ENCODE data around the gene CFAP73.
"Not testable (repeated sequence)": the region's sequence is repeated elsewhere in the genome, so short reads cannot be mapped to it uniquely, and the experiment has no call there.

The CFAP73 gene

DNA sequence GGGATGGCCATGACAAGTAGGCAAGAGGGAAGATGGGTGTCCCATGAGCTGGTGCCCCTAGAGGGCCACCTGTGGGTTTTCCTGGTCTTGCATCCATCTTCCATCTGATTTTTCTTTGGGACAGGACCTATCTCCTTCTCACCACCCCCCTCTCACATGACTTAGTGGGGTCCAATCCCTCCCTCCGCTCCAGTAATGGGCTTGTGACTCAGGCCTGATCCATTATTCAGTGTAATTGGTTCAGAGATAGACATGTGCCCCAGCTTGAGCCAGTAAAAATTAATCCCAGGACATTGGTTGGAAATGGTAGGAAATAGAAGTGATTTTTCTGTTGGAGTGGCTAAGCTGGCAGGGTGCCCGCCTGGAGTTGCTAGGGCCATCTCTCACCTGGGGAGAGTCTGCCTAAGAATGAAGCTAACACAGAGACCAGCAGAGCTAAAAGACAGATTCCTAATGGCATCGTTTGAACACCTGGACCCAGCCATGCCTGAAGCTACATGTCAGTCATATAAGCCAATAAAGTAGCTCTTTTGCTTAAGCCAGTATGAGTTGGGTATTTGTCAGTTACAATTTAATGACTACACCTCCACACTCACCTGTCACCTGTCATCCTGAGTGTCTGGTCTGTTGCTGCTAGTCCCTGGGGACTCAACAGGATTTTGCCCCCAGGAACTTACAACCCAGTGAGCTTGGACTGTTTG is 28.7 kb upstream of the CFAP73 start:
- DNase-seq: no peak

DNA sequence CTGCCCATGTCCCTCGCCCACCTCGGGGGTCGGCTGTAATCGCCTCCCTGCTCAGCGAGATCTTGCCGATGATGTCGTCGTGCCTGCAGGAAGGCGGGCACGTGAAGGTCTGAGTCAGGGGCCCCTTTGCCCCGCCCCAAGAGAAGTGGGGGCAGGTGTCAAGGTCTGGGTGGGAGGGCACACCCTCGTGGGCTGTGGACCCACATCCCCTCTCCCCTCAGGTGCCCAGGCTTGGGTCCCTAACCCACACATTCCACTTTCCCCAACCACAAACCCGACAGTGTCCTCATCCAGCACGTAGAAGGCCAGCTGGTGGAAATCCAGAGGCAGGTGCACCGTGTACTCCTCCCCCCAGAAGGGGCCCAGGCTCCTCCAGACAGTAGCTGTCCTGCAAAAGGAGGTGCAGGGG is 21.7 kb upstream of the CFAP73 start:
- no peak for DNase-seq

DNA sequence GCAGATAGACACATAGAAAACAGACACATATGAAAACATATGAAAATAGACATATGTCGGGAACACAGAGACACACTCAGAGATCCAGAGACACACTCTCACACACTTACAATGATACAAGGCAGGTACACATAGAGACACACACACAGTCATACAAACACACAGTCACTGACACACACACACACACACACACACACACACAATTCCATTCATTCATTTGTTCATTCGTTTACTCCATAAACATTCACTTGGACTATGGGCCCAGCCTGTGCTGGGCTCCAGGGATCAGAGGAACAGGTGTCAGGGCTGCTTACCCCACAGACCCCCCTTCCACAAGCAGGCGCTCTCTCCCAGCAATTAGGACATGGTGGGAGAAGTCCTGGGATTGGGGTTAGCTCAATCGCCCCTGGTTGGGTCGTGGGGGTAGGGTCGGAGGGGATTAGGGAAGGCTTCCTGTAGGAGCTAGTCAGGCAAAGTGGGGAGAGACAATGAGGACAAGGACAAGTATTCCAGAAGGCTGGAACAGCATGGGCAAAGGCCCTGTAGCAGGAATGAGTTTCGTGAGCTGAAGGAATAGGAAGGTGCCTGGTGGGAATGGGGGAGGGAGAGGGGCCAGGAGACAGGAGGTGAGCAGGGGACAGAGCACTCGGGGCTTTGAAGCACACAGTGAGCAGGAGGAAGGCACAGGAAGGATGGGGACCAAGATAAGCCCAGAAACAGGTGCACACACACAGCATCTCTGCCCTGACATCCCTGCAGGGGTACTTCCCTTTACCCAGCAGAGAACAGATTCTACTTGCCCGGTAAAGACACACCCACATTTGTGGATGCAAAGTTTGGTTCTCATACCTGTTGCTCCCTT is 20.5 kb upstream of the CFAP73 start:
- no peak for DNase-seq

DNA sequence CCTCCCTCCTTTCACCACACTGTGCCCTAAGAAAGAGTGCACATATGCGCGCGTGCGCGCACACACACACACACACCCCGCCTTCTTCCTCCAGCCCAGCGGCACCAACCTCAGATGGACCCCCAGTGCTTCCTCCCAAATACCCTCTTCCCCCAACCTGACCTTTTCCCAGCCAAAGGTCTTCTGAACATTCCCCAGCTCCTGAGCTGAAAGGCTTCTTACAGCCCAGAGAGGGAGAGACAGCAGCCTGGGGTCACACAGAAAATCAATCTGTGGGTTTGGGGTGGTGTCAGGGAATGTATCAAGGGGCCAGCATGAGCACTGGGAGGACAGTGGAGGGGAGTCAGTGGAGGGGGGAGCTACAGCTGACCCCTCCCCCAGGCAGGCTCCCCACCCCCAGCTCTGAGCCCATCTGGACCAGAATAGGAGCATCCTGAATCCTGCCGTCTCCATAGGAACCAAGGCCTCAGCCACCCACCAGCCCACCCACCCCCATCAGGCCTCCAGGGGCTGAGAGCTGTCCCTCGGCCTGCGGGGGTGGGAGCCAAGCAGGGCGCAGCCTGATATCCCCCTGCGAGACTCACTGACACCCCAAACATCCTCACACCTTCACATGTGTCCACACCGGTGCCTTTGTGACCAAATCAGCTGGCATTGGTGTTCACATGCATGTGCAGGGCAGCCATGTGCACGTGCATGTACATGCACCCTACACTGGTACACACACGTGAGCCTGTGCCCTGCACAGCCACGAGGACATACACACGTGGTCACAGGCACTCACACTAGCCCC is 19.7 kb upstream of the CFAP73 start:
- DNase-seq: no peak

DNA sequence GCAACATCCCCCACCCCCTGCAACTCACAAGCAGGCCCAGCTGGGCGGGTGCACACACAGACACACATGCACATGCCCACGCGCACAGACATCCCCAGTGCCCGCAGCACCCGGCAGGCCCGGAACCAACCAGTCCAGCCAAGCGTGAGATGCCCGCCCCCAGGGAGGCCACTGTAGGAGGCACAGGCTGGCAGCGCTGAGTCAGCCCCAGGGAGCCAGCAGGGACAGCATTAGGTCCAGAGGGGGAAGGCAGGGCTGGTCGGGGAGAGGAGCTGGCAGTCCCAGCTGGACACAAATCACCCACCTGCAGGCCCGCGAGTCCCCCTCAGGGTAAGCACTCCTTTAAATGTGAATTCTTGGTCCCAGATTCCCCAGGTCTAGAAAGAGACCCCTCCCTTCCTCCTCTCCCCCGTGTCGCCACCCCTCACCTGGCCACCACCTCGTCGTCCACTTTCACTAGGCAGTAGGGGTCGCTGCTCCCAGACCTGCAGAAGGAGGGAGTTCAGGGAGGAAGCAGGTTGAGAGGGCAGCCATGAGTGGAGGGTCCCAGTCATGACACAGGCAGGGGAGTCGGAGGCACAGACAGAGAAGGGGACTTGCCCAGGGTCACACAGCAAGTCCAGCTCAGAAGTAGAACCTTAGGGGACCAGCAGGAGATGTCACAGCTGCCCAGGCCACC is 18.9 kb upstream of the CFAP73 start:
- peak; percentile 36 for DNase-seq

DNA sequence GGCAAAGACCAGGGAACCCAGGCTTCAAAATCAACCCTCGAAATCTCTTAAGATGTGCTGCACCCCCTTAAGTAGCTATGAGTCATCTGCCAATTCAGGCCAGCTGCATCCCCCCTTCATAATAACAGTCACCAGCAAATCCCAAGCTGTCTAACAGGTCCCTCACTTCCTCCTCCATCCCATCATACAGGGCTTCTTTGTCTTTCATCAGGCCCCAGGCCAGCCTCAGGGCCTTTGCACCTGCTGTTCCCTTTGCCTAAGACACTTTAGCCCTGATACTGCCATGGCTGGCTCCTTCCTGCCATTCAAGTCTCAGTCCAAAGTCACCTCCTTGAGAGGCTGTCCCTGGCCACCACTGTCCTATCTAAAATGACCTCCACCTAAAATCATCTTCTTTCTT is 18.0 kb upstream of the CFAP73 start:
- no peak for DNase-seq

DNA sequence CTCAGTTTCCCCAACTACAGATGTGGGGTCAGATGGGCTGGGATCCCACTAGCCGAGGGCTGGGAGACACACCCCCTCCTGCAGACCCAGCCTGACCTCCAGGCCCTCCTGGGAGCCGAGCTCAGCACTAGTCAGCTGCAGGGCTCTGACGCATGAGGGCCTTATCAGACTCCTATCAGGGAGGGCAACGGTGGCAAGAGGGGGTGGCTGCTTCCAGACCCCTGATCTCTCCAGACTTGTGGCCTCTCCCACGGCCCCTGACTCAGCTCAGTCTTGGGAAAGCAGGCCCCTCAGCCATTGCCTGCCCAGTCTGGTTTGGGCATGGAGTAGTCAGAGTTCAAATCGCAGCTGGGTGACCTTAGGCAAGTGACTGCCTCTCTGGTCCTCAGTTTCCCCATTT is 16.5 kb upstream of the CFAP73 start:
- DNase-seq: no peak

DNA sequence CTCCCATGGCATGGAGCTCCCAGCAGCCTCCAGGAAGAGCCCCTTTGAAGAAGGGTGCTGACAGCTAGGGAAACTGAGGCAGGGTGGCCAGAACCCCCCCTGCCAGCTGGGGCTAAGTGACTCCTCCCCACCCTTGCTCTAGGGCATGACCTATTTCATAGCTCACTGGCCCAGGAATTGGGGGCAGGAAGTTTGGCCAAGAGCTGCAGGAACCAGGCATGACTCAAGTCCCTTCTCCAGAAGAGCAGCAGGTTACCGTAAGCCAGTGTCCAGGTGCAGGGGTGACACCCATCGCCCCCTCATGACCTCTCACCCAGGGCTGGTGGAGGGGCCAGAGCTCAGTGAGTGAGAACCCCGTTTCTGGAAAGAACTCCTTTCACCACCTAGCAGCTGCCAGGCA is 15.9 kb upstream of the CFAP73 start:
- no peak for DNase-seq

DNA sequence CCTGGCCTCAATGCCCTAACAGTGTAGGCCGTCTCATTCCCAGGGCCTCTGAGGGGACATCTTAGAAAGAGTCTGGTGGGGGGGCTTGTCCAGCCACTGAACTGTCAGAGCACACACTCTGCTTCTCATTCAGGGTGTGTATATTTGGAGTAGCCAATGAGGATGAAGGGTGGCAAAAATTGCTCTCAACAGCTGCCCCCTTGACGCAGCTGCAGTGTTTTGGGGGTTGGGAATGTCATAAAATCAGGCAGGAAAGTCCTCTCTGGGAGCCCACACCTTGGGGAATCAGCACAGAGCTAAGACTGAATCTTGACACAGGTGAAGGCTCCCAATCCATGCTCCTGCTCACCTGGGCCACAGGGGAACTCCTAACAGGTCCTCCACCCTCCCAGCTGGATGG is 15.5 kb upstream of the CFAP73 start:
- no peak for DNase-seq

DNA sequence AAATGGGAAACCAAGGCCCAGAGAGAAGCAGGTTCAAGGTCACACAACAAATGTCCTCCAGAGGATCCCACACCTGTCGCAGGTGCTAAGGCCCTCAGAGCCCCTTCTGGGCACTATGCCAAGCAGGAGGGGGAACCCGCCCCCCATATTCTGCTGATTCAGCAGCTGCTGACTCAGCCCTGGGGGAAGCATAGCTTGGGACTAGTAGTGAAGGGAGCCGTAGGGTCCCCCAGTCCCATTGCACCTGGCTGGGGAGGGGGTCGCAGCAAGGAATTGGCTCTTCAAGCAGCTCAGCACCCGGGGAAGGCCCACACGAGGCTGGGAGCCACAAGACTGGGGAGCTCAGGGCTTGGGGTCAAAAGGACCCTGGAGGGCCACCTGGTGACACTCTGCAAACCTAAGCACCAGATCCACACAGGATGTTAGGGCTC is 15.0 kb upstream of the CFAP73 start:
- DNase-seq: no peak

DNA sequence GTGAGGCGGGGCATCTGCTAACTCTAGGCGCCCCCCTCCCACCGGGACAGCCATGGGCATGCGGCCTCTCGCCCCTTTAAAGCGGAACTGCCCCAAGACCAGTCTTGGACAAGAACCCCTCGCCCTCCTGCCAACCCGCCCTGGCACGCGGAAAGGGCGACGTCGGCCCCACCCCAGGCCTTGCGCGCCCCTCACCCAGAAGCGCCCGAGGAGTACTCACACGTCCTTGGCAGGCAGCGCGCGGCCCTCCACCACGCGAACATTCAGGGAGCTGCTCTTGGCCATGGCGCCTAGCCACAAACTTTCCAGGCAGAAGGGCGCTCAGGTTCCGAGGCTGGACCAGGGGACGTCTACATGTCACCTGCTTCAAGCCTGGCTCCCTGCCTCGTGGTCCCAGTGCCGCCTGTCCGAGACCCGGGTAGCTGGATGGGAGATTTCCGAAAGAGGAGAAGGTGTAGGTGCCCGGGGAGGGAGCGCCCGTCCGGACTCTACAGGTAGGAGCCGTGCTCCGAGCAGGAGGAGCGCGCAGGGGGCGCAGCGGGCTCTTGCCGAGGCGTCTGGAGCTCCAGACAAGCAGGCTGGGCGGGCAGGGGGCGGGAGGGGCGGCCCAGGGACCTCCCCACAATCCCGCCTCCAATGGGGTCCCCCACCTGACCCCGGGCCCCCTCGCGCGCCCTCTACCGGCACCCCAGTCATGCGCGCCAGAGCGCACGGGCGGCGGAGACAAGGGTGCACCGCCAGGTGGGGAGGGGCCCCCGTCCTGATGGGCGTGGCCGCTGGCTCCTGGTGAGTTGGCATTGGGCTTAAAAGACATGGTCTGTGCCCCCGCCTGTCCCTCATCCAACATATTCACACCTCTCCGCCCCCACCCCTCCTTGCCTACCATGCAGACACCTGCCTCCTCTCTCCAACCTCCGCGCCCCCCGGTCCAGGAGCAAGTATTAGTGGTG is 14.1 kb upstream of the CFAP73 start, which contains the start of gene RASAL1:
RASAL1 (minus strand) TSS at position 584 of the 950 bp plus-strand sequence; CDS start at position 285, 299 bp downstream.
- DNase-seq: no peak

DNA sequence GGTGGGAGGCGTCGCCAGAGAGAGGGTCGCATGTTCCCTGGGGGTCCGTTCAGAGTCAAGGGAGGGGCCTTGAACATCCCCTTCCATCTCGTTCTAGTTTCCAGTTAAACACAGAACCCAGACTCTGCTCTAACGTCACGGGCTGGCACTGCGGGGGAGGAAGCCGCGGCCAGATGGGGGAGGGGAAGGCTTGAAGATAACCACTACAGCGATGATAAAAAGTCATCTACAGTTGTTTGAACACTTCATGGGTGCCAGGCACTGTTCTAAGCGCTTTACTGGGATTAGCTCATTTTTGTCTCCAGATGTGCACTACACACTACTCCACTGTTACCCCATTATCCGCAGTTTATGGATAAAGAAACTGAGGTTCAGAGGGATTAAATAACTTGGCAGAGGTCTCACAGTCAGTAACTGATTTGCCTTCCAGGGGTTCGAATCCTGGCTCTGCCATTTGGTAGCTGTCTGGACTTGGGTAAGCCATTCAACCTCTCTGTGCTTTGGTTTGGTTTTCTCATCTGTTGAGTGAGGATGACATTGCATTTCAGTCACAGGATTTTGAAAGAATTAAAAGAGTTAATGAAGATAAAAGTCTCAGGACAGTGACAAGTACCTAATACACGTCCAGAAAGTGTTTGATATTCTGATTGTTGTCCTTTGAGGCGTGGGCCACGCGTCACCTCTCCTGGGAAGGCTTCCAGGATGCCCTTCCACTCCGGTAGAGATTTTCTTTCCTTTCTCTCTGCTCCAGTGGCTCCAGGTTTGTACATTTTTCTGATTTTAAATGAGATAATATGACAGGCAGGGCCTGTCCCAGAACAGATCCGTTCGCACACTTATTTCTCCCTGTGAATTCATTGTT is 13.2 kb upstream of the CFAP73 start:
- DNase-seq: no peak

DNA sequence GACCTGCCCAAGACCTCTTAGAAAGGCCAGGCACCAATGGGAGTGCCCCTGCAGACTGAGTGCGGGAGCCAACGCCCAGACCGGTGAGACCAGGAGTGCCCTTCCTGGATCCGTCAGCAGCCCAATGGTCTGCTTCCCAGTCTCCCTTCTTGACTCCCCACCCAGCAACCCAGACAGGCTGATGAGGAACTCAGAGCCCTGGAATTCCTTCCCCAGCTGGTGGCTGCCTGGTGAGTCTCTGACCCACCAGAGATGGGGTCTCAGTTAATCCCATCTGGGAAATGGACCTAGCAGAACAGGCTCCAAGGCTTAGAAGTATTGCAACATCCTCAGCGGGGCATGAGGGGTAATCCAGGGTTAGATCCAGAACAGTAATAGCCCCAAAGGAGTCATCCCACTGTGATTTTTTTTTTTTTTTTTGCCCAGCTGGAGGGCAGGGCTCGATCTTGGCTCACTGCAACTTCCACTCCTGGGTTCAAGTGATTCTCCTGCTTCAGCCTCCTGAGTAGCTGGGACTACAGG is 12.5 kb upstream of the CFAP73 start:
- DNase-seq: no peak

DNA sequence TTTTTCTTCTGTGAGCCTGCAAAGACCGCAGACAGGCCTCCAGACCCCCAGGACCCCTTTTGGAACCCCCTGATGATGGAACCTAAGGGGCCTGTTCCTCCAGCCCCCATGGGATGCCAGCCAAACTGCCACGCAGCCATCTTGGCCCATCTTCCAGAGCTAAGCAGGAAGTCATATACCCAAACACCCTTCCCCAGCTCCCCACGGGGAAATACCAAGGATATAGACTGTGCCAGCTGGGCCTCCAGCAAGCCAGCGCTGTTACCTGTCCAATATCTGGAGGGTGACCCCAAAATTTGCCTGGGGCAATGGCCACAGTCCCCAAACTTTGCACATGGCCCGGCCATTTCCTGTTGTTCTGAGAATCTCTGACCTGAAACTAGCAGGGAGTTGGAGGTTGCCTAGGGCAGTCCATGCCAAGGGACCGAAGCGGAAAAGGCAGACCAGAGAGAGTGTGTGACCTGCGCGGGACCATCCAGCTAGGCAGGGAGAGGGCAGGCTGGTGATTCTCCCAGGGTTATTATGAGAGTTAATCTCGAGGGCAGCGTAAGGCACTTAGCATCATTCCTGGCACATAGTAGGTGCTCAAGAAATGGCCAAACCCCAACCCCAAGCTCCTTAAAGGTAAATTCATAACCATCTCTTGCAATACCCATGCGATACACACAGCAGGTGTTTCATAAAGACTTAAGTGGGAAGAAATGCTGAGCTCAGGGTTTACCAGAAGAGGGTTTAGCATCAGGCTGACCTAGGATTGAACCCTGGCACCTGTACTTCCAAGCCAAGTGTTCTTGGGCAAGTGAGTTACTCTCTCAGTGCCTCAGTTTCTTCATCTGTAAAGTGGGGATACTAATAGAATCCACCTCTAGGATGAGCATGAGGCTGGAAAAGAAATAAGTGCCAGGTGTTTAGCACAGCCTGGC is 11.4 kb upstream of the CFAP73 start:
- no peak for DNase-seq

DNA sequence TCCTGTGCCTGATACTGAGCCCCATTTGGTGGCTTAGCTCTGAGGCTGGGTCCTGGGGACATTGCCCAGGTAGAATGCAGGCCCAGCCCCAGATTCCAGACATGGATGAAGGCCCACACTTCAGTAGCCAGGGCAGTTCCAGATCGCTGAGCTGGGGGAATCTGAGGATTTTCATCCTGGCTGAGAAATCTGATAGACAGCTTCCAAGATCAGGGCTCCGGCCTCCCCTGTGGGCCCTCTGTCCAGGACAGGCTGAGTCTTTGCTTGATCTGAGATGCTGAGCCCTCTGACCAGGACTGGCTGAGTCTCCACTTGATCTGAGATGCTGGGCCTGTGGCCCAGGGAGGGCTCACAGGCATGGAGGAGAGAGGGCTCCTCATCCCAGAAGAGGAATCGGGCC is 10.7 kb upstream of the CFAP73 start:
- no peak for DNase-seq

DNA sequence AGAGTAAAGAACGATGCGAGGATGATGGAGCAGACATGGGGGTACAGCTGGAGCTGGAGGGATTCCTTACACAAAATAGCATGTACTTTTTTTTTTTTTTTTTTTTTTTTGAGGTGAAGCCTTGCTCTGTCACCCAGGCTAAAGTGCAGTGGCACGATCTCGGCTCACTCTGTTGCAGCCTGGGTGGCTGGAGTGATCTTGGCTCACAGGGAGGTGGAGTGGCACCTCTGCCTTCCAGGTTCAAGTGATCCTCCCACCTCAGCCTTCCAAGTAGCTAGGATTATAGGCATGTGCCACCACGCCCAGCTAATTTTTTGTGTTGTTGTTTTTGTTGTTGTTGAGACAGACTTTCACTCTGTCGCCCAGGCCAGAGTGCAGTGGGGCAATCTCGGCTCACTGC is 8.8 kb upstream of the CFAP73 start:
- DNase-seq: no peak

DNA sequence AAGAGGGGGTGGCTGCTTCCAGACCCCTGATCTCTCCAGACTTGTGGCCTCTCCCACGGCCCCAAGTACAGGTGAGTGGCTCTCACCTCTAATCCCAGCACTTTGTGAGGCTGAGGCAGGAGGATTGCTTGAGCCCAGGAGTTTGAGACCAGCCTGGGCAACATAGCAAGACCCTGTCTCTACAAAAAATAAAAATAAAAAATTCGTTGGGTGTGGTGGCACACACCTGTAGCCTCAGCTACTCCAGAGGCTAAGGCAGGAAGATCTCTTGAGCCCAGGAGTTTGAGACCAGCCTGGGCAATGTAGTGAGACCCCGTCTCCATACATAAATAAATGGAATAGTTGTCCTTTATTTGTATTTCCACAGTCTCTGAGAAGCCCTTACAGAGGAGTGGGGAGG is 7.8 kb upstream of the CFAP73 start:
- not testable (repeated sequence) for DNase-seq

DNA sequence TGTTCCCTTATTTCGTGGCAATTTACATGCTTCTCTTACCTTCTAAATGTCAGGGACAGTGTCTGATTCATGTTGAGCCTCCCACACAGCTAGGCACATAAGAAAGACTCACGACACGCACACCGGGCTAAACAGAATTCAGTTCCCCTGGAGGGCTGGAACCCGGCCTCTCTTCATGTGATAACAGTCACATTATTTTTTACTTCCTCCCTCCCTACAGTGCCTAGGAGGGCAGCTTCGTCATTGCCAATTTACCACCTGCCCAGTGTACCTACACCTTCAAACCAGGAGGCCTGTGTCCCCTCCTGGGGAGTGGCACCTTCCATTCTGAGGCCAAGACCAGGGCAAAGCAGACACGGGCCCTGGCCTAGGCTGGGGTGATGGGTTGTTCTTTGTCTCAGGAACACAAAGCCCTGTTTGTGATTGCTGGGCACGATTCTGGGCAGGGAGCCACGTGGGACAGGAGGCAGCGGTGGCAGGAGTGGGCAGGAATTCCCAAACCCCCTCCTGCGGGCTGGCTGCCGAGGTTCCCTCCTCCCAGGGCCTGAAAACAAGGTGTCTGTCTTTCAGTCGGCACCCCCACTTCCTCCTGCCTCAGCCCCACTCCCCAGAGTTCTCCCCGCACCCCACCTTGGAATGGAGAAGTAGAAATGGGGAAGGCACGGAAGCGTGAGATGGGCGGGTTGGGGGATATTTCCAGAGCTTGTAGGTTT is 7.2 kb upstream of the CFAP73 start:
- DNase-seq: no peak
